GM19452 (cell line): ENCODE results near the gene TNFAIP1.

Experiments
- ATAC-seq: cut with Tn5 transposase; IDR thresholded peaks from one replicate; pipeline ENCODE4 v1.9.1; 2021; ENCODE audit not compliant: unreplicated experiment

The TNFAIP1 gene

GRCh38 chr17:28370035-28370743 is 34.6 kb downstream of the TNFAIP1 start, which contains the start of gene VTN:
TSS of gene VTN (minus strand) at chr17:28370307. CDS start at chr17:28370203, 104 bp downstream.
- ATAC-seq: no peak

DNA sequence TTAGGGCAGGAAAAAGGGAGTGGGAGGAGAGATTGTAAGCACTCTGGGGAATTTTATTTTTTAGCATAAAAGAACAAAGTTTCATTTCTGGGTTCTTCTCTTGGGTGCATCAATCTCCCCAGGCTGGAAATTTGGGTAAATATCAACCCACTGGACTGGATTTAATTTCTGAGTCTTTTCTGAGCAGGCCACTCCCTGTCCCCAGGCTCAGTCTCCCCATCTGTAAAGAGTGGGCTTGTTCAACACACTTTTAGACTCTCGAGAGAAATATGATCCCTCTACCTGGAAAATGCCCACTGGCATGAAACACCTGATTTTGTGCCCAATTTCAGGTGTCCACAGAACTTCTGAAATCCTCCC is 35.2 kb downstream of the TNFAIP1 start:
- no peak for ATAC-seq

DNA sequence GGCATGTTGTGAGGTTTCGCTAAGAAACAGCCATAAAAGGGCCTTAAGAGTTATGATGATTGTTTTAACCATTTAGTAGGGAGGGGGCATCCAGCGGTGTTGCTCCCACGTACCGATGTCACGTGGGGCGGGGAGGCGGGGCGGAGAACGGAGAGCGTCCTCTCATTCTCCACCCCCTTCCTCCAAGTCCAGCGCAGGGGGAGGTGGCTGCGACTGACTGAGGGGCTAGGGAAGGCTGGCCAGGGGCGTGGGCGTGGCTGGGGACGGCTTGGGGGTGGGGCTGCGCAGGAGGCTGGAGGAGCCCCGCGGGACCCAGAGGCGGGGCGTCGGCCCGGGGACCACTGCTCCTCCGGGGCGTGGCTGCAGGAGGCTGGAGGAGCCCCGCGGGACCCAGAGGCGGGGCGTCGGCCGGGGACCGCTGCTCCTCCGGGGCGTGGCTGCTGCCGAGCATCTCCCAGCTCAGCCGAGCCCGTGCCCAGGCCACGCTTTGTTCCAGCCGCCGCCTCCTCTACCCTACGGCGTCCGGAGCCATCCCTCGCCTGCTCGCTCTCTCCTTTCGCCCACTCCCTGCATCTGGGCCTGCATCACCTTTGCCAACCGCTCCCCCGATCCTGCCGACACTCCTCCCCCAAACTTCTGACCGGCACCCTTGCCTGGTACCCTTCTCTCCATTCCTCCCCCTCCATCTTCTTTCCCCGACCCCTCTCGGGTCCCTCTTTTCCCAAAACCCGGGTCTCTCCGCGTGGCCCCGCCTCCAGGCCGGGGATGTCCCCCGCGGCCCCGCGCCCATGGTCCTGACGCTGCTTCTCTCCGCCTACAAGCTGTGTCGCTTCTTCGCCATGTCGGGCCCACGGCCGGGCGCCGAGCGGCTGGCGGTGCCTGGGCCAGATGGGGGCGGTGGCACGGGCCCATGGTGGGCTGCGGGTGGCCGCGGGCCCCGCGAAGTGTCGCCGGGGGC is 36.0 kb downstream of the TNFAIP1 start, which contains the start of gene SARM1:
Gene SARM1 (plus strand): TSS at position 450 of the 958 bp plus-strand sequence. CDS start 339 bp downstream, at position 789.
- no peak for ATAC-seq

GRCh38 chr17:28372203-28372944 is 36.8 kb downstream of the TNFAIP1 start:
- ATAC-seq: no peak

- ATAC-seq: no peak
Measured at GRCh38 chr17:28372945-28373274, 37.3 kb downstream of the TNFAIP1 start.

GRCh38 chr17:28379814-28380801 is 44.5 kb downstream of the TNFAIP1 start:
- ATAC-seq: no peak

GRCh38 chr17:28381141-28381825 is 45.7 kb downstream of the TNFAIP1 start:
- ATAC-seq: no peak

DNA sequence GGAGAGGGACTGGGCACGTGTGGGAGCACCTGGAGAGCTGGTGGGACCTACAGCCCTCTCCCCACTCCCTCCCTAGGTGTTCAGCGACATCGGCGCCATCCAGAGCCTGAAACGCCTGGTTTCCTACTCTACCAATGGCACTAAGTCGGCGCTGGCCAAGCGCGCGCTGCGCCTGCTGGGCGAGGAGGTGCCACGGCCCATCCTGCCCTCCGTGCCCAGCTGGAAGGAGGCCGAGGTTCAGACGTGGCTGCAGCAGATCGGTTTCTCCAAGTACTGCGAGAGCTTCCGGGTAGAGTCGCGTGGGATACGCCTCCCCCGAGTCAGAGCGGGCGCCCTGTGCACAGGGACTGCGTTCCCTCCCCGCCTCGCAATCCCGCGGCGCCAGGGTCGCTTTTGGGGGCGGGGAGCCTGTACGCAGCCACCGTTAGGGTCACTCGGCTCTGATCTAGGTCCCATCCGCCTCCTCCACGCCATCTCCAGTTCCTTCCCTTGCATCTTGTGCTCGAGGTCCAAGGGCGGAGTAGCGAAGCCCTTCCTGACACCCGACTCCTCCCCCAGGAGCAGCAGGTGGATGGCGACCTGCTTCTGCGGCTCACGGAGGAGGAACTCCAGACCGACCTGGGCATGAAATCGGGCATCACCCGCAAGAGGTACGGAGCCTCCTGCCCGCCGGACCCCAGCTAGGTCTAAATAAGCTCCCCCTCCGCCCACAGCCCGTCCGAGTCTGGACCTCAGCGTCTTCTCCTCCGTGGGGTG is 48.9 kb downstream of the TNFAIP1 start:
- no peak for ATAC-seq

GRCh38 chr17:28385037-28385400 is 49.5 kb downstream of the TNFAIP1 start:
- ATAC-seq: no peak

GRCh38 chr17:28385406-28385805 is 49.8 kb downstream of the TNFAIP1 start:
- no peak for ATAC-seq

DNA sequence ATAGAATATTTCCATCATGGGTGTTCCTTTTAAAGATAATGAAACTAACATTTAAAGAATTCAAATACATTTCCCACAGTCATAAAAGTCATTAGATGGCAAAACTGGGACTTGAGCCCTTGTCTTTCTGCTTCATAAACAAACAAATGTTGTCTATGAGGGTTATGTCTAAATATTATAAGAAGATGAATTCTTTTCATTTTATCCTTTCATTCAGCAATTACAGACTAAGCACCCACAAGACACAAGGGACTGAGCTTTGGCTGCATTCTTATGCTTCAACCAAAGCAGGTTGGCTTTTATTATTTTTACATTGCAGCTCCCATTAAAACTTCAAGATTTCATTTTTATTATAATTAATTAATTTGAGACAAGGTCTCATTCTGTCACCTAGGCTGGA is 50.8 kb downstream of the TNFAIP1 start:
- ATAC-seq: no peak

DNA sequence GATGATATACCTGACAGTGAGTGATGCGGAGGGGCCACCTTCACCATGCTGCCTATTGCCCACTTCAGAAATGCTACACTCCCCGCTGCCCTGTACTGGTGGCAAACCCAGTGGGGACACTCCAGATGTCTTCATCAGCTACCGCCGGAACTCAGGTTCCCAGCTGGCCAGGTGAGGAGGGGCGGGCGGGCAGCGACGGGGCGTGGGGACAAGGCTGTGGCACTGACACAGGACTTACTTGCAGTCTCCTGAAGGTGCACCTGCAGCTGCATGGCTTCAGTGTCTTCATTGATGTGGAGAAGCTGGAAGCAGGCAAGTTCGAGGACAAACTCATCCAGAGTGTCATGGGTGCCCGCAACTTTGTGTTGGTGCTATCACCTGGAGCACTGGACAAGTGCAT is 52.5 kb downstream of the TNFAIP1 start:
- no peak for ATAC-seq

- no peak for ATAC-seq
Measured at GRCh38 chr17:28390141-28390540, 54.6 kb downstream of the TNFAIP1 start.

GRCh38 chr17:28390563-28390962 is 55.0 kb downstream of the TNFAIP1 start:
- ATAC-seq: no peak

GRCh38 chr17:28390984-28391383 is 55.4 kb downstream of the TNFAIP1 start:
- no peak for ATAC-seq

GRCh38 chr17:28391401-28391800 is 55.8 kb downstream of the TNFAIP1 start:
- ATAC-seq: no peak

- ATAC-seq: no peak
Measured at GRCh38 chr17:28392491-28392890, 56.9 kb downstream of the TNFAIP1 start.

- ATAC-seq: no peak
Measured at GRCh38 chr17:28394337-28395116, 59.0 kb downstream of the TNFAIP1 start.
